Neural crest cell (in vitro differentiated cells): ENCODE measurements around the gene TMOD2. TPM values are rescaled to one million over a fixed set of nuclear protein-coding genes. Genes with fewer than 3 reads are reported as not detected.
A peak's percentile ranks its signal among the peaks of the same experiment; 100 is the strongest.

Experiments used
- DNase-seq: peaks from one replicate; pipeline ENCODE4 v3.0.0; 2021; ENCODE audit warnings: low read depth, mixed read lengths, low spot score
- H3K27ac Mint-ChIP-seq: one replicate; pipeline ENCODE4 v1.8.0; 2021; ENCODE audit warnings: mild to moderate bottlenecking, mixed read lengths; ENCODE audit not compliant: unreplicated experiment
- H3K27me3 Mint-ChIP-seq: 2 replicates; pipeline ENCODE4 v1.8.0; 2021; ENCODE audit warnings: low read depth, mild to moderate bottlenecking, mixed read lengths
- H3K36me3 Mint-ChIP-seq: 2 replicates; pipeline ENCODE4 v1.8.0; 2021; ENCODE audit warnings: low read depth, mild to moderate bottlenecking, mixed read lengths
- H3K4me1 Mint-ChIP-seq: 2 replicates; pipeline ENCODE4 v1.8.0; 2021; ENCODE audit warnings: mixed read lengths
- H3K4me3 Mint-ChIP-seq: one replicate; pipeline ENCODE4 v1.8.0; 2021; ENCODE audit warnings: mild to moderate bottlenecking, mixed read lengths
- H3K9me3 Mint-ChIP-seq: 2 replicates; pipeline ENCODE4 v1.8.0; 2021; ENCODE audit warnings: mixed read lengths
- CTCF ChIP-seq: fragments of 200-600 bp; sonication (generic); conservative IDR thresholded peaks from 2 replicates; pipeline ENCODE4 v1.5.0; 2021; ENCODE audit warnings: antibody characterized with exemption, mild to moderate bottlenecking
- total RNA-seq: library from RNA; stranded (reverse); gene quantifications from 2 replicates; pipeline ENCODE4 v1.2.1, GENCODE V29; 2021

The TMOD2 gene
- total RNA-seq, 1 donor from 2014 or later, result 17.4 TPM

DNA sequence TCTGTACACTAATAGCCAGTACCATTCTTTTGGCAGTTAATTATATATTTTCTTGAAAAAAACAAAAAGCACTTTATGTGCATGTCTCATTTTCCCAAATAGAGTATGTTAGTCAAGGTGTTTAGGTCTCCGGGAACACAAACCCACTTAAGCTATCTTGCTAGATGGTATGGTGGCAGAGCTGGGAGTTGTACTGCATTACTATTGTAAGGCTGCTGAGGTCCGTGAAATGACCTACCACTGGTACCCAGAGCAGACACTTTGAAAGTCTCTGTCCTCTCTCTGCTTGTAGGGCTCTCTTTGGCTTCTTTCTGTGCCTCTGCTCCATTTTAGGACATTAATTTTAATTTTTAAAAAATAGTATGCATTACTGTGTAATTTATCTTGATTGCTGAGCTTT lies 86.9 kb downstream of the TMOD2 start:
- Mint-ChIP-seq H3K27me3 (no peaks in the 10 kb centered on the region), H3K36me3 (no peaks in the 10 kb centered on the region), H3K27ac (peak overlapping the region; percentile 46), H3K9me3 (no peaks in the 10 kb centered on the region), H3K4me3 (no peak overlapping the region), H3K4me1 (peaks cover 27% of the 10 kb centered on the region)
- TF ChIP-seq CTCF, result no peak
- no peak for DNase-seq

DNA sequence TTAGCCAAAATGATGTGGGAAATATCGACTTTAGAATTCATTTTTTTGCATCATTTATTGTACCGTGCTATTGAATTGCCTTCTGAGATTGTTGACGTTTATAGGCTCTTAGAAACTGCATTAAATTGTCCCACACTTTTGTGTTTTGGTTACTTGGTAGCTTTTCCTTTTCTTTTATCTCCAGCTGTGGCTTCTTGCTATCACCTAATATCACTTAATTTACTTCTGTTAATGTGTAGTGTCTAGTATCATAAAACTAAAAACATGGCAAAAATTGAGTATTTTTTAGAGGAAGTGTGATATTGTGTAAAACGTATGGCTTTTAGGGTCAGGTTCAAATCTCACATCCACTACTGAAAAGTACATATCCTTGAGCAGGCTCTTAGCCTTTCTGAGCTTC lies 89.3 kb downstream of the TMOD2 start:
- no peak for DNase-seq
- no peaks in the 10 kb centered on the region for H3K27me3 Mint-ChIP-seq
- H3K9me3 Mint-ChIP-seq, result no peaks in the 10 kb centered on the region
- H3K27ac Mint-ChIP-seq, result no peak overlapping the region
- H3K4me3 Mint-ChIP-seq, result no peak overlapping the region
- peaks cover 27% of the 10 kb centered on the region for H3K4me1 Mint-ChIP-seq
- no peak for TF ChIP-seq CTCF
- H3K36me3 Mint-ChIP-seq, result no peaks in the 10 kb centered on the region

GRCh38 chr15:51841406-51842040 lies 90.1 kb downstream of the TMOD2 start:
- H3K4me1 Mint-ChIP-seq, result peaks cover 31% of the 10 kb centered on the region
- H3K27me3 Mint-ChIP-seq, result no peaks in the 10 kb centered on the region
- no peak for DNase-seq
- no peaks in the 10 kb centered on the region for H3K9me3 Mint-ChIP-seq
- no peak overlapping the region for H3K4me3 Mint-ChIP-seq
- TF ChIP-seq CTCF, result no peak
- no peak overlapping the region for H3K27ac Mint-ChIP-seq
- no peaks in the 10 kb centered on the region for H3K36me3 Mint-ChIP-seq

DNA sequence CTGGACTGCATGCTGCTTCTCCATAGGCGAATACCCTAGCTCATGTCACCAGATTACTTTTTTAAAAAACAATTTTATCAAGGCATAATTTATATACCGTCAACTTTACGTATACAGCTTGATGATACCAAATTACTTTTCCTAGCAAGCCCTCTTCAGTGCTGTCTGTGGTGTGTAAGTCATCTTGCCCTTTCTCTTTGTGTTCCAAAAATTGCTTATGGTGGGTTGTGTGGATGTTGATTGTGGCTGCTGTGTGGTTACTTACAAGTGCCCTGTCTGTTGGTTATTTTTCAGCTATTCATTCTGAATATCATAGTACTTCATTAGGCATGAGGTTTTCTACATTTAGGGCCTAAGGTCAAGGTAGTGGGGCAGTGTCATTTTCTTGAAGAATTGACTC lies 90.9 kb downstream of the TMOD2 start:
- peaks cover 28% of the 10 kb centered on the region for H3K4me1 Mint-ChIP-seq
- no peak for TF ChIP-seq CTCF
- H3K9me3 Mint-ChIP-seq, result no peaks in the 10 kb centered on the region
- no peak overlapping the region for H3K27ac Mint-ChIP-seq
- no peaks in the 10 kb centered on the region for H3K36me3 Mint-ChIP-seq
- no peaks in the 10 kb centered on the region for H3K27me3 Mint-ChIP-seq
- DNase-seq, result no peak
- no peak overlapping the region for H3K4me3 Mint-ChIP-seq

GRCh38 chr15:51842852-51843737 lies 91.7 kb downstream of the TMOD2 start:
- no peaks in the 10 kb centered on the region for H3K36me3 Mint-ChIP-seq
- H3K27me3 Mint-ChIP-seq, result no peaks in the 10 kb centered on the region
- H3K4me1 Mint-ChIP-seq, result peaks cover 20% of the 10 kb centered on the region
- H3K27ac Mint-ChIP-seq, result no peak overlapping the region
- no peak for TF ChIP-seq CTCF
- H3K4me3 Mint-ChIP-seq, result no peak overlapping the region
- H3K9me3 Mint-ChIP-seq, result no peaks in the 10 kb centered on the region
- DNase-seq, result no peak
